Mesenchymal stem cell (in vitro differentiated cells and primary cell): Measurements from ENCODE around the gene BPIFA1. TPM values are rescaled to one million over a fixed set of nuclear protein-coding genes. Genes with fewer than 3 reads are reported as not detected.

Experiments
- DNase-seq: peaks from one replicate; pipeline ENCODE4 v3.0.0-alpha.2; 2013
- H2AFZ ChIP-seq: one replicate; pipeline ENCODE4 v1.6.1; 2013; ENCODE audit warnings: low read depth, mild to moderate bottlenecking, control low read depth, inconsistent platforms, low read length, moderate library complexity
- H2AK5ac ChIP-seq: 2 replicates; pipeline ENCODE4 v1.6.1; 2013; ENCODE audit warnings: low read length, moderate library complexity, mild to moderate bottlenecking, inconsistent platforms; ENCODE audit not compliant: severe bottlenecking
- H2BK120ac ChIP-seq: one replicate; pipeline ENCODE4 v1.6.1; 2013; ENCODE audit warnings: low read depth, mild to moderate bottlenecking, inconsistent platforms, low read length, moderate library complexity
- H2BK12ac ChIP-seq, 2 experiments: one replicate each; pipeline ENCODE4 v1.6.1; 2013; ENCODE audit warnings: inconsistent platforms in 2 of 2, low read length in 2 of 2, mild to moderate bottlenecking in 2 of 2, moderate library complexity in 2 of 2, control low read depth in 1 of 2
- H2BK15ac ChIP-seq: one replicate; pipeline ENCODE4 v1.6.1; 2013; ENCODE audit warnings: mild to moderate bottlenecking, low read depth, inconsistent platforms; ENCODE audit not compliant: poor library complexity, severe bottlenecking
- H2BK5ac ChIP-seq: 2 replicates; pipeline ENCODE4 v1.6.1; 2013; ENCODE audit warnings: low read depth, mild to moderate bottlenecking, low read length, control low read depth, inconsistent platforms; ENCODE audit not compliant: poor library complexity, severe bottlenecking
- H3K14ac ChIP-seq, 2 experiments: one replicate each; pipeline ENCODE4 v1.6.1; 2013; ENCODE audit warnings: inconsistent platforms in 2 of 2, low read length in 2 of 2, control low read depth in 1 of 2, mild to moderate bottlenecking in 1 of 2, moderate library complexity in 1 of 2
- H3K18ac ChIP-seq, 2 experiments: one replicate each; pipeline ENCODE4 v1.6.1; 2013; ENCODE audit warnings: inconsistent platforms in 2 of 2, low read length in 2 of 2, control low read depth in 1 of 2, low read depth in 1 of 2, mild to moderate bottlenecking in 1 of 2
- H3K23ac ChIP-seq, 2 experiments: one replicate each; pipeline ENCODE4 v1.6.1; 2013; ENCODE audit warnings: inconsistent platforms in 2 of 2, low read length in 2 of 2, mild to moderate bottlenecking in 2 of 2, moderate library complexity in 2 of 2, control low read depth in 1 of 2
- H3K27ac ChIP-seq: 2 replicates; pipeline ENCODE4 v1.5.1; 2013; ENCODE audit warnings: mild to moderate bottlenecking, moderate library complexity, low read length, control low read depth, inconsistent platforms; ENCODE audit not compliant: poor library complexity, severe bottlenecking
- H3K27me3 ChIP-seq, 2 experiments: 2 replicates each; pipeline versions ENCODE4 v1.6.1 to v1.7.0; 2013; ENCODE audit warnings: low read length in 2 of 2, mild to moderate bottlenecking in 2 of 2, moderate library complexity in 2 of 2, control low read depth in 1 of 2, inconsistent platforms in 1 of 2; ENCODE audit not compliant: control insufficient read depth in 1 of 2, insufficient read depth in 1 of 2
- H3K36me3 ChIP-seq, 2 experiments: 2 replicates each; pipeline versions ENCODE4 v1.6.1 to v1.7.0; 2013; ENCODE audit warnings: low read length in 2 of 2, control low read depth in 1 of 2, inconsistent platforms in 1 of 2, low read depth in 1 of 2, mild to moderate bottlenecking in 1 of 2; ENCODE audit not compliant: insufficient read depth in 2 of 2, control insufficient read depth in 1 of 2
- H3K4ac ChIP-seq, 2 experiments: one replicate each; pipeline ENCODE4 v1.6.1; 2013; ENCODE audit warnings: inconsistent platforms in 2 of 2, low read length in 2 of 2, mild to moderate bottlenecking in 2 of 2, moderate library complexity in 2 of 2, control low read depth in 1 of 2, low read depth in 1 of 2
- H3K4me1 ChIP-seq: 2 replicates; pipeline ENCODE4 v1.6.1; 2013; ENCODE audit warnings: low read depth, low read length, control low read depth; ENCODE audit not compliant: control insufficient read depth, insufficient read depth
- H3K4me2 ChIP-seq: 2 replicates; pipeline ENCODE4 v1.6.1; 2013; ENCODE audit warnings: low read length, mild to moderate bottlenecking, inconsistent platforms; ENCODE audit not compliant: poor library complexity, severe bottlenecking
- H3K4me3 ChIP-seq, 2 experiments: 2 replicates each; pipeline versions ENCODE4 v1.5.1 to v1.7.0; 2013; ENCODE audit warnings: low read length in 2 of 2, mild to moderate bottlenecking in 2 of 2, control low read depth in 1 of 2, low read depth in 1 of 2; ENCODE audit not compliant: insufficient read depth in 1 of 2
- H3K79me1 ChIP-seq: replicated peaks from 2 replicates; pipeline ENCODE4 v1.6.1; 2013; ENCODE audit warnings: mild to moderate bottlenecking, control low read depth, low read length, inconsistent platforms; ENCODE audit not compliant: poor library complexity, severe bottlenecking
- H3K9ac ChIP-seq: 2 replicates; pipeline ENCODE4 v1.7.0; 2013; ENCODE audit warnings: mild to moderate bottlenecking, low read length, moderate library complexity
- H3K9me3 ChIP-seq: 2 replicates; pipeline ENCODE4 v1.7.0; 2013; ENCODE audit warnings: mild to moderate bottlenecking, low read length; ENCODE audit not compliant: control insufficient read depth
- H4K8ac ChIP-seq: one replicate; pipeline ENCODE4 v1.6.1; 2013; ENCODE audit warnings: inconsistent platforms, mild to moderate bottlenecking, low read length, moderate library complexity
- H4K91ac ChIP-seq: one replicate; pipeline ENCODE4 v1.6.1; 2013; ENCODE audit warnings: mild to moderate bottlenecking, low read length, inconsistent platforms
- WGBS: methylation state at CpG from one replicate; pipeline ENCODE4 v1.1.7; 2013; ENCODE audit warnings: mixed read lengths; 5-methylcytosine and 5-hydroxymethylcytosine counted together
- polyA plus RNA-seq, 2 experiments: library from polyadenylated mRNA; stranded (reverse); fragments of 200-250 nt; gene quantifications; one replicate each; pipeline ENCODE4 v1.2.3, GENCODE V29; 2013

Gene BPIFA1
- polyA plus RNA-seq (2013, experiment 1 of 2) = not detected
- not detected for polyA plus RNA-seq (2013, experiment 2 of 2)

GRCh38 chr20:33235696-33236095 is at the start of gene BPIFA1:
Gene BPIFA1 (plus strand): TSS chr20:33235996. CDS start chr20:33237712, 1,716 bp downstream.
- Histone ChIP-seq H3K4me3 (no peak within 1 kb of the TSS), H3K18ac (no peak within 1 kb of the TSS), H3K79me1 (no peaks in the 10 kb centered on the region), H2BK5ac (no peak within 1 kb of the TSS), H3K27ac (no peak within 1 kb of the TSS), H2BK12ac (no peak within 1 kb of the TSS), H3K23ac (no peak within 1 kb of the TSS), H2AFZ (no peak within 1 kb of the TSS), H3K9ac (no peak within 1 kb of the TSS), H2AK5ac (no peak within 1 kb of the TSS), H3K4ac (no peak within 1 kb of the TSS), H3K36me3 (no peaks in the 10 kb centered on the region), H4K8ac (no peak within 1 kb of the TSS), H3K14ac (no peak within 1 kb of the TSS), H2BK120ac (no peak within 1 kb of the TSS), H3K4me2 (no peak within 1 kb of the TSS), H4K91ac (no peak within 1 kb of the TSS), H3K4me1 (no peaks in the 10 kb centered on the region), H3K27me3 (peaks cover 23 to 84% of the 10 kb centered on the region in 2 experiments), H2BK15ac (no peak within 1 kb of the TSS), H3K9me3 (no peaks in the 10 kb centered on the region)
- 68% methylated on average over 4 of the region's 5 CpGs for WGBS
- no peak for DNase-seq

- Histone ChIP-seq H3K4me3 (no peak overlapping the region), H2BK5ac (no peak overlapping the region), H3K23ac (no peak overlapping the region), H3K79me1 (no peaks in the 10 kb centered on the region), H3K4ac (no peak overlapping the region), H2BK120ac (no peak overlapping the region), H3K27me3 (peaks cover 7 to 32% of the 10 kb centered on the region in 2 experiments), H3K27ac (no peak overlapping the region), H3K4me2 (no peak overlapping the region), H3K4me1 (no peaks in the 10 kb centered on the region), H2AK5ac (no peak overlapping the region), H2BK12ac (no peak overlapping the region), H2BK15ac (no peak overlapping the region), H4K8ac (no peak overlapping the region), H3K36me3 (no peaks in the 10 kb centered on the region), H3K18ac (no peak overlapping the region), H3K9me3 (peaks cover 9% of the 10 kb centered on the region), H4K91ac (no peak overlapping the region), H3K14ac (no peak overlapping the region), H3K9ac (no peak overlapping the region), H2AFZ (no peak overlapping the region)
- WGBS = 61% methylated on average over 2 of the region's 4 CpGs
- no peak for DNase-seq
These were observed 48.3 kb upstream of the BPIFA1 start for GRCh38 chr20:33187491-33187890.

DNA sequence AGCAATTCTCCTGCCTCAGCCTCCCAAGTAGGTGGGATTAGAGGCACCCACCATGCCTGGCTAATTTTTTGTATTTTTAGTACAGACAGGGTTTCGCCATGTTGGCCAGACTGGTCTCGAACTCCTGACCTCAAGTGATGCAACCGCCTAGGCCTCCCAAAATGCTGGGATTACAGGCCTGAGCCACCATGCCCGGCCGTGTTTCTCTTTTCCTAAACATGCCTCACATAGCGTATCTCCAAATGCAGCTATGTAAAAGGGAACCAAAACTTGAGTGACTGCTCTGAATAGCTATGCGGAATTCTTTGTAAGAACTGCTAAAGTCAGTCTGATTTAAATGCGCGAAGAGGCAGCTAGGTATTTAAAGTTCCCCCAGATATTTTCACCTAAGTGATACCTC is 47.4 kb upstream of the BPIFA1 start:
- Histone ChIP-seq H4K91ac (no peak overlapping the region), H3K27me3 (peaks cover 7 to 32% of the 10 kb centered on the region in 2 experiments), H2BK120ac (no peak overlapping the region), H3K4me1 (no peaks in the 10 kb centered on the region), H2AFZ (no peak overlapping the region), H3K9ac (no peak overlapping the region), H3K4me2 (no peak overlapping the region), H3K4ac (no peak overlapping the region), H2AK5ac (no peak overlapping the region), H3K9me3 (peaks cover 3% of the 10 kb centered on the region), H3K23ac (no peak overlapping the region), H3K36me3 (no peaks in the 10 kb centered on the region), H2BK12ac (no peak overlapping the region), H2BK15ac (no peak overlapping the region), H3K18ac (no peak overlapping the region), H3K14ac (no peak overlapping the region), H4K8ac (no peak overlapping the region), H3K27ac (no peak overlapping the region), H3K79me1 (no peaks in the 10 kb centered on the region), H2BK5ac (no peak overlapping the region), H3K4me3 (no peak overlapping the region)
- 82% methylated on average over 9 of the region's 9 CpGs for WGBS
- DNase-seq = no peak

DNA sequence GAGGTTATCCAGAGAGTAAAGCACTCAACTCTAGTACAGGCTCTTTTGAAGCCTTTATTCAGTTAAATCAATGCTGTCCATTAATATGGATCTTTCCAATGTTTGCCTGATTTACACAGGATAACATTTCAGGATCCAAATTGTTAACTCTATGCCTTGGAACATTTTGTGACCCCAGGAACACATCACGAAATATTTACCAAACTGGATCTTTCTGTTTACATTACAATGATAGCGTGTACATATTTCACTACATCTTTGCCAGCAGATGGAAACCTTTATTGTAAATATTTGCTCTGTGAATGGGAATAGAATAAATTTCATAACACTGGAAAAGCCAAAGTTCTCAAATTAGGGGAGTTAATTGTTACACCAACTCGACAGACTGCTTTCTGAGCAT is 44.3 kb upstream of the BPIFA1 start:
- Histone ChIP-seq H2BK12ac (no peak overlapping the region), H3K23ac (no peak overlapping the region), H2BK120ac (no peak overlapping the region), H4K8ac (no peak overlapping the region), H3K4me2 (no peak overlapping the region), H3K4ac (no peak overlapping the region), H3K9me3 (no peaks in the 10 kb centered on the region), H3K4me3 (no peak overlapping the region), H3K18ac (no peak overlapping the region), H3K27me3 (peaks cover 7 to 36% of the 10 kb centered on the region in 2 experiments), H3K79me1 (no peaks in the 10 kb centered on the region), H4K91ac (no peak overlapping the region), H2BK5ac (no peak overlapping the region), H3K36me3 (no peaks in the 10 kb centered on the region), H2AFZ (no peak overlapping the region), H3K4me1 (no peaks in the 10 kb centered on the region), H3K14ac (no peak overlapping the region), H2BK15ac (no peak overlapping the region), H2AK5ac (no peak overlapping the region), H3K9ac (no peak overlapping the region), H3K27ac (no peak overlapping the region)
- WGBS = 35% methylated on average over 2 of the region's 3 CpGs
- no peak for DNase-seq
